HUES6 (cell line): ENCODE measurements around the gene FGFR3.

Source experiments
- H3K27ac ChIP-seq: 2 replicates; pipeline ENCODE4 v1.7.0; 2013; ENCODE audit warnings: low read depth, mild to moderate bottlenecking, low read length, inconsistent platforms
- H3K27me3 ChIP-seq: 2 replicates; pipeline ENCODE4 v1.6.1; 2013; ENCODE audit warnings: low read length; ENCODE audit not compliant: control insufficient read depth, insufficient read depth
- H3K36me3 ChIP-seq: 2 replicates; pipeline ENCODE4 v1.6.1; 2013; ENCODE audit warnings: low read length; ENCODE audit not compliant: control insufficient read depth, insufficient read depth
- H3K4me1 ChIP-seq: 2 replicates; pipeline ENCODE4 v1.6.1; 2013; ENCODE audit warnings: low read length; ENCODE audit not compliant: control insufficient read depth, insufficient read depth
- H3K4me3 ChIP-seq: 2 replicates; pipeline ENCODE4 v1.5.1; 2013; ENCODE audit warnings: low read depth, low read length
- H3K9ac ChIP-seq: one replicate; pipeline ENCODE4 v1.6.1; 2013; ENCODE audit warnings: mild to moderate bottlenecking, low read length
- H3K9me3 ChIP-seq: 2 replicates; pipeline ENCODE4 v1.6.1; 2013; ENCODE audit warnings: low read depth, low read length; ENCODE audit not compliant: control insufficient read depth, insufficient read depth

FGFR3 gene

DNA sequence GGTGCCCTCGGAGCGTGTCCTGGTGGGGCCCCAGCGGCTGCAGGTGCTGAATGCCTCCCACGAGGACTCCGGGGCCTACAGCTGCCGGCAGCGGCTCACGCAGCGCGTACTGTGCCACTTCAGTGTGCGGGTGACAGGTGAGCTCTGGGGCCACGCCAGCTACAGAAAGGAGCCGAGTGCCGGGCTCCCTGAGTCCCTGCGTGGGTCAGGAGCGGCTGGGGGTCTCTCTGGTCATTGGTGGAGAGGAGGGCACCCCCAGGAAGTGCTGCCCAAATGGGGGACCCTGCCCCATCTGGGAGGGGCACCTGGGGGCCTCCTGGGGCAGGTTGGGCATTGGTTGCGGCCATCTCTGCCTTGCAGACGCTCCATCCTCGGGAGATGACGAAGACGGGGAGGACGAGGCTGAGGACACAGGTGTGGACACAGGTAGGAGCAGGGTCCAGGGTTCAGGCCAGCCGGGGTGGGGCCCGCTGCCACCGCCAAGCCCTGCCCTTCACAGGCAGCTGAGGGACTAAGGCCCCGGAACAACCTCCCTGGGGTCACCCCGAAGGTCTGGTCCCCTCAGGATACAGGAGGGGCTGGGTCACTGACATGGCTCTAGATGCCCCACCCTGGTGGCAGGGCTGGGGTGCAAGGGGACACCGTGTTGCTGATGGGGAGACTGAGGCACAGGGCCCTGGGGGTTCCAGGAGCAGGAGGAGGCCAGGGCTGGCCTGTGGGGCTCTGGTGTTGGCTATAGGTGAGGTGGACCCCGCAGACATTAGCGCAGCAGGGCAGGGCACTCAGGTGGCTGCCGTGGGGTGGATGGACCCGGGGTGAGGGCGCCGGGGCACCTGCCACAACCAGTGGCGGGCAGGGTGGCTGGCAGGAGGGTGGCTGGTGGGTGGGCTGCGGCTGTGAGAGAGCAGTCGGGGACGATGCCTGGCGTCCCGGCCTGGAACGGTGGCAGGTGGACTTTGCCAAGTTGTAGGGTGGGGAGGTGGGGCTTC lies 6.6 kb downstream of the FGFR3 start:
- Histone ChIP-seq H3K9ac (no peak overlapping the region), H3K9me3 (no peaks in the 10 kb centered on the region), H3K4me1 (peaks cover 8% of the 10 kb centered on the region), H3K4me3 (no peak overlapping the region), H3K27me3 (peaks cover 7% of the 10 kb centered on the region), H3K36me3 (peaks cover 47% of the 10 kb centered on the region), H3K27ac (no peak overlapping the region)

DNA sequence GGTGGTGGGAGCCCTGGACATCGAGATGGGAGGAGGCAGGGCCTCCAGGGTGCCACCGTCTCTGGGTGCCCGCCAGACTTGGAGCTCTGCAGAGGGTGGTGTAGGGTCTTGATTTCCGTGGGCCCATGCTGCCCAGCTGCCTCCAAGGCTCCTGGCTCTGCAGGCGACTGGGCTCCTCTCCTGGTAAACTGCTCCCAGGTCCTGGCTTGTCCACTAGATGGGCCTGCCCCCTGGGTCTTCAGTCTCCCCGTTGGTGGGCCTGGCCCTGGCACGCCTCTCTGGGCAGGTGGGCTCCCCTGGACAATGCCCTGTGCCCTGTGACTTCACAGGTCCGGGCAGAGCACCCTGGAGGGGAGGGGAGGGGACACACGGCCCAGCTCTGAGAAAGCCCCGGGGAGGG lies 7.7 kb downstream of the FGFR3 start:
- Histone ChIP-seq H3K27ac (no peak overlapping the region), H3K27me3 (0 out of 2 replicates have a peak, but pooled peaks cover 2% of the 10 kb centered on the region), H3K36me3 (peaks cover 58% of the 10 kb centered on the region), H3K9me3 (no peaks in the 10 kb centered on the region), H3K4me1 (peaks cover 3% of the 10 kb centered on the region; the same call in 1 of the 2 replicates), H3K4me3 (no peak overlapping the region), H3K9ac (no peak overlapping the region)

DNA sequence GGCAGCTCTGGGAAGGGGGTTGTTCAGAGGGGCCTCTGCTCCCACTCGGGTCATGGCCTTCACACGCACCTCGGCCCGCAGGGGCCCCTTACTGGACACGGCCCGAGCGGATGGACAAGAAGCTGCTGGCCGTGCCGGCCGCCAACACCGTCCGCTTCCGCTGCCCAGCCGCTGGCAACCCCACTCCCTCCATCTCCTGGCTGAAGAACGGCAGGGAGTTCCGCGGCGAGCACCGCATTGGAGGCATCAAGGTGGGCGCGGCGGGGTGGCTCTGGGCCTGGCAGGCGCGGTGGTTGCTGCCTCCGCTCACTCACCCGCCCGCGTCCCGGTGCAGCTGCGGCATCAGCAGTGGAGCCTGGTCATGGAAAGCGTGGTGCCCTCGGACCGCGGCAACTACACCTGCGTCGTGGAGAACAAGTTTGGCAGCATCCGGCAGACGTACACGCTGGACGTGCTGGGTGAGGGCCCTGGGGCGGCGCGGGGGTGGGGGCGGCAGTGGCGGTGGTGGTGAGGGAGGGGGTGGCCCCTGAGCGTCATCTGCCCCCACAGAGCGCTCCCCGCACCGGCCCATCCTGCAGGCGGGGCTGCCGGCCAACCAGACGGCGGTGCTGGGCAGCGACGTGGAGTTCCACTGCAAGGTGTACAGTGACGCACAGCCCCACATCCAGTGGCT lies 8.3 kb downstream of the FGFR3 start:
- Histone ChIP-seq H3K4me1 (no peaks in the 10 kb centered on the region), H3K4me3 (no peak overlapping the region), H3K9ac (no peak overlapping the region), H3K27me3 (no peaks in the 10 kb centered on the region), H3K9me3 (no peaks in the 10 kb centered on the region), H3K36me3 (peaks cover 64% of the 10 kb centered on the region), H3K27ac (no peak overlapping the region)

DNA sequence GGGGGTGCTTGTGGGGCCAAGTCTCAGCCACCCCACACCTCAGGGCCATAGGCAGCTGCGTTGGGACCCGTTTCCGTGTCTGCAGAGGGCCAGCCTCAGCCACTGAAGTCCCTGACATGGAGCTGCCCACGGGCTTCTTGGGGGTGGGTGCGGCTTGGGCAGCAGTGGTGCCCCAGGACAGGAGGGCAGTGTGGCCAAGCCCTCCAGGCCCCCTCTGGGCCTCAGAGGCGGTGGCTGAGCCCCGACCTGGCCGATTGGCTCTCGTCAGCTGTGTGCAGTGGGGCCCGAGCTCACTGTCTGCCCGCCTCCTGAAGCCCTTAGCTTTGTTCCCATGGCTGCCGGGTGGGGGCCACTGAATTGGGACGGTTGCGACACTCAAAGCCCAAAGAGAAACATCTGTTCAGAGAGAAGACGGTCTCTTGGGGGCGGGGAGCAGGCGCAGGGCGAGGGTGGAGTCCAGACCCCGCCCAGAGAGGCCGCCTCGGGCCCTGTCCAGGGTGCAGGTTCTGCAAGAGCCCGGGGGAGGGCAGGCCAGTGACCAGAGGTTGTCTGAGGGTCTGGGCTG lies 9.1 kb downstream of the FGFR3 start:
- H3K9ac ChIP-seq, result no peak overlapping the region
- no peaks in the 10 kb centered on the region for H3K27me3 ChIP-seq
- peaks cover 69% of the 10 kb centered on the region for H3K36me3 ChIP-seq
- H3K27ac ChIP-seq, result no peak overlapping the region
- no peak overlapping the region for H3K4me3 ChIP-seq
- no peaks in the 10 kb centered on the region for H3K9me3 ChIP-seq
- H3K4me1 ChIP-seq, result no peaks in the 10 kb centered on the region

DNA sequence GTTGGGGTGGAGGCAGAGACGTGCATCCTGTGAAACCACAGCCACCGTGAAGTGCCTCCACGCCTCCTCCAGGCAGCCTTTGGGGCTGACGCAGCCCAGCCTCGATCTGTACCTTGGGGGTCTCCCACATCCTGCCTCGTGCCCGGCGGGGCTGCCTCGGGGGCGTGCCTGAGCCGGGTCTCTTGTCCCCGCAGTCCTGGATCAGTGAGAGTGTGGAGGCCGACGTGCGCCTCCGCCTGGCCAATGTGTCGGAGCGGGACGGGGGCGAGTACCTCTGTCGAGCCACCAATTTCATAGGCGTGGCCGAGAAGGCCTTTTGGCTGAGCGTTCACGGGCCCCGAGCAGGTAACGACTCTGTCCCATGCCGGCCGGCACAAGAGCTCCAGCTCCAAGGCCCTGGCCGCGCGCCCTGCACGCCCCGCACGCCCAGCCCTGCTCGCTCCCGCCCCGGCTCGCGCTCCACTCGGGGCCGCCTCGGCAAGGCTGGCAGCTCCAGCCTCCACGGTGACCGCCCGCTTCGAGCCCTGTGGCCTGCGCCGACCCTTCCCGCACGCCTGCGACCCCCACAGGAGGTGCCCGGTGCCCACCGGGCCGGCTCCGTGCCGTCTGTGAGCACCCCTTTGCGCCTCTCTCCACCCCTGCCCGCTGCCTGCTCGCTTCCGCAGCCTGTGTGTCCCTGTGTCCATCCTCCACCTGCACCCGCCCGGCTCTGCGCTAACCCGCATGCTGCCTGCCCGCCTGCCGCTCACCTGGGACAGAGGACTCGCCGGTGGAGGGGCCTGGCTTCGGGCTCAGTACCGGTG lies 9.8 kb downstream of the FGFR3 start:
- H3K9ac ChIP-seq, result no peak overlapping the region
- H3K27ac ChIP-seq, result no peak overlapping the region
- no peaks in the 10 kb centered on the region for H3K4me1 ChIP-seq

GRCh38 chr4:1803523-1804423 lies 10.7 kb downstream of the FGFR3 start:
- H3K9me3 ChIP-seq, result no peaks in the 10 kb centered on the region
- no peaks in the 10 kb centered on the region for H3K27me3 ChIP-seq
- no peak overlapping the region for H3K27ac ChIP-seq
- no peak overlapping the region for H3K9ac ChIP-seq
- no peak overlapping the region for H3K4me3 ChIP-seq
- peaks cover 73% of the 10 kb centered on the region for H3K36me3 ChIP-seq
- no peaks in the 10 kb centered on the region for H3K4me1 ChIP-seq

More for the DNA sequence above, 9.8 kb downstream of the FGFR3 start:
- Histone ChIP-seq H3K4me3 (no peak overlapping the region), H3K36me3 (peaks cover 73% of the 10 kb centered on the region), H3K27me3 (no peaks in the 10 kb centered on the region), H3K9me3 (no peaks in the 10 kb centered on the region)

DNA sequence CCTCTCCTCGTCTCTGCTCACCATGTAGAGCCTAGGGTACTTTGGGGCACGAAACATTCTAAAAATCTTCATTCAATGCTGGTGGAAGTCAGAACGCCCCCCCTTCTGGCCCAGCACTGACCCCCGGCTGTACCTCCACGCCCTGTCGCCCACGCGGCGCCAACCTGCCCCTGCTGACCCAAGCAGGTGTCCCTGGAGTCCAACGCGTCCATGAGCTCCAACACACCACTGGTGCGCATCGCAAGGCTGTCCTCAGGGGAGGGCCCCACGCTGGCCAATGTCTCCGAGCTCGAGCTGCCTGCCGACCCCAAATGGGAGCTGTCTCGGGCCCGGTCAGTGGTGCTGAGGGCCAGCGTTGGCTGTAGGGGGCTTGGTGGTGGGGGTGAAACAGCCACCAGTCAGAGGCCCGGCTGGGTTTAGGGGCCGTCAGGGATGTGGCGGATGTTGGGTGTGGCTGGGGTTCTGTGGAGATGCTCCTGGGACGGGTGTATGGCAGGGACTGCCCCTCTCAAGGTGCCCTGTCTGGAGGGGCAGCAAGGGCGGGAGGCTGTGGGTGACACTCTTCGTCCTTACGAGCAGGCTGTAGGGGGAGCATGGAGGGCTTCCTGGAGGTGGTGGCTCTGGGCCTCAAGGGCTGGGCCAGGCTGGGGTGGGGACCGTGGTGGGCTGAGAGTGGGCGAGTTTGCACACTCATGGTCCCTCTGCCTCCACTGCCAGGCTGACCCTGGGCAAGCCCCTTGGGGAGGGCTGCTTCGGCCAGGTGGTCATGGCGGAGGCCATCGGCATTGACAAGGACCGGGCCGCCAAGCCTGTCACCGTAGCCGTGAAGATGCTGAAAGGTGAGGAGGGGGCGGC lies 11.8 kb downstream of the FGFR3 start:
- Histone ChIP-seq H3K9me3 (no peaks in the 10 kb centered on the region), H3K9ac (no peak overlapping the region), H3K27me3 (no peaks in the 10 kb centered on the region), H3K27ac (no peak overlapping the region), H3K4me3 (no peak overlapping the region), H3K4me1 (no peaks in the 10 kb centered on the region), H3K36me3 (peaks cover 68% of the 10 kb centered on the region)

- no peak overlapping the region for H3K9ac ChIP-seq
- peaks cover 61% of the 10 kb centered on the region for H3K36me3 ChIP-seq
- no peaks in the 10 kb centered on the region for H3K9me3 ChIP-seq
- no peaks in the 10 kb centered on the region for H3K27me3 ChIP-seq
- H3K27ac ChIP-seq, result no peak overlapping the region
- H3K4me1 ChIP-seq, result no peaks in the 10 kb centered on the region
- no peak overlapping the region for H3K4me3 ChIP-seq
Observed at GRCh38 chr4:1805493-1806222, 12.6 kb downstream of the FGFR3 start.

DNA sequence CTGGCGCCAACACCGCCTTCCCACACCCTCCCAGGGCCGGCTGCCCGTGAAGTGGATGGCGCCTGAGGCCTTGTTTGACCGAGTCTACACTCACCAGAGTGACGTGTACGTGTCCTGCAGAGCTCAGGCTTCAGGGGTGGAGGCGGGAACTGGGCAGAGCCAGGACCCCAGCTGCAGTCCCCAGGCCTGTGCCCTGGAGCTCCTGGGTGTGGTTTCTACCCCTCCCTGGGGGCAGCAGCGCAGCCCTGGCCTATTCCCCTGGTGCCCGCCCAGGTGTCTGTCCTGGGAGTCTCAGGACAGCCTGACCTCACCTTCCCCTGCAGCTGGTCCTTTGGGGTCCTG lies 13.1 kb downstream of the FGFR3 start:
- Histone ChIP-seq H3K4me3 (no peak overlapping the region), H3K9ac (no peak overlapping the region), H3K27me3 (no peaks in the 10 kb centered on the region), H3K9me3 (no peaks in the 10 kb centered on the region), H3K27ac (no peak overlapping the region), H3K4me1 (no peaks in the 10 kb centered on the region), H3K36me3 (peaks cover 55% of the 10 kb centered on the region)
